Anterior cingulate cortex (tissue), 58 donors: ENCODE measurements around the gene OPRM1.

Experiments
- DNase-seq, 58 donors: peaks; one replicate each; lab custom pipeline; 2025; lab: John Stamatoyannopoulos, UW

OPRM1 gene

DNA sequence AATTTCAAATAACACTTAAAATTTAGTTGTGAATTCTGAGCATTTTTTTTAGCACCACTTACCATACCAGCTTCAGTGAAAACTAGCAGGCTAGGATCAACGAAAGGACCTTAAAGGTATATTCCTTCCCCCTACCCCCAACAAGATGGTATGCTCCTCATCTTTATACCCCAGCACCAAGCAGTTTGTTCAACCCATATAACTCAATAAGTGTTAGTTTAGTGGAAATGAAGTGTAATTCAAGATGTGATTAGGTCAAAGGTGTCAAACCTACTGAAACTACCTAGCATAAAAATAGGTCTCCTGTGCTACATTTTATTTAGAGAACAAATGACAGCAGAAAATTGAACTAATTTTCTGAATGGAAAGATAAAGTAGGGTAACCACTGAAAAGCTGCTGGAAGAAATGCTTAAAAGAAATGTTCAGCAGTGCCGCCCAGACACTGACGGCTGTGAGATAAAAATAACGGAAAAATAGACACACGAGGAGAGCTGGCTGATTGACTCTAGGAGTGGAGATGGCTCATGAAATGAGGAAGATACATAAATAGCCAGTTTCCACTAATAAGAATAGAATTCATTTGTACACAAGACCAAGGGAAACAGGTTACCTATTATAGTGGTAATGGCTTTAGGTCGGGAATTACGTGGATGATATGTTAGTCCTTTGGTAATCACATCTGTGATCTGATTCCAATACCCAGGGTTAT lies 222.8 kb downstream of the OPRM1 start:
- peak in 5 of 58 donors; percentile 5 to 56 (median 23) for DNase-seq

DNA sequence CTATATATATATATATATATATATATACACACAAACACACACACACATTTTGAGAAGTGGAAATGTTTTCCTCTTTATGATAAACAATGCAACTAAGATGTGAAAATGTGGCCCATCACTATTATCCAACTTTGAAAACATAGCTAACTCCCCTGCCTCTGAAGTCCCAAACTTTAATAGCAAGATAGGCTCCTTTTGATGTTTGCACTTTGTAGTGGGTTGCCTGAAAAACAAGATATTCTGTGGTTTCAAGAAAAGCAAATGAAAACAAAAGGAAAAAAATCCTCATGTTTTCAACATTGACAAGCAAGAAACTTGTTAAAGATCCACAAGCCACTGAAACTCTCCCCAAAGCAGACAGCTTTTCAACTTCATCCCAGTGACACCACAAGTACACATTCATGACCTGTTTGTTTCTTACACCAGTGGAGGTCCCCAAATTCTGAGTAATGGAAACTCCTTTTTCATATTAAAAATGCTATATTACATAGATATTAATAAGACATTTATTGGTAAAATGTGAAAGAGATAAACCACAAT lies 227.6 kb downstream of the OPRM1 start:
- no peak for DNase-seq

GRCh38 chr6:154267508-154268106 lies 228.6 kb downstream of the OPRM1 start:
- peak in 1 of 58 donors; percentile 14 for DNase-seq

DNA sequence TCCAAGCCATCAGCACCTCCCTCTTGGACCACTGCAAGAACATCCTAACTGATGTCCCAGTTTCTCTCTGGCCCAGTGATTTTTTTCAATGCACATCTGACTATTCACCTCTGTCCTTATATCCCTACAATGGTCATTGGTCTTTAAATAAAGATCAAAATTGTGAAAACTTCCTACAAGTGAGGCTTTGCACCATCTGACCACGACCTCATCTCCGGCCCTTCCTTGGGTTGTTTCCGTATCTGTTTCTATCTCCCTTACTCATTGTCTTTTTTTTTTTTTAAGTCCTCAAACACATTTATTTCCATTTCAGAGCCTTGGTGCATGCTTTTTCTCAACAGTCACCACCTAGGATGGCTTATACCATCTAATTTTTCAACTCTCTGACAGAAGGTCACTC lies 229.4 kb downstream of the OPRM1 start:
- no peak for DNase-seq

DNA sequence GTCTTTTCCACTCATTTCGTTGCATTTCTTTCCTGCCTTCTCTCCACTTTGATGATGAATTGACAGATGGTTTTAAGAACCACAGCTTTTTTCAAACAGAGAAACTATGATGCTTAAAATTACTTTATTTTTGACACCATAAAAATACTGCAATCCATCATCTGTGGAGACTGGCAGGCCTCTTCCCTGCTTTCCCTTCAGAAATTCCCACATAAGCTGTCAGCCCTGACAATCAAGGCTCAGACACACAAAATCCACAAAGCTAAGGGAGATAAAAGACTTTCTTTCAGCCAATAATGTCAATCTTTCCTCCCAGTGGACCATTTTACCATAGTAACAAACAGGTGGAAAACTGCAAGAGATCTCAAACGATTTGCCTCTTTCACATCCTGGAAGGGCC lies 235.1 kb downstream of the OPRM1 start:
- DNase-seq: no peak

- peak in 1 of 58 donors; percentile 16 for DNase-seq
Measured at GRCh38 chr6:154276810-154277628, 238.0 kb downstream of the OPRM1 start.

- DNase-seq: no peak
Measured at GRCh38 chr6:154277629-154278017, 238.6 kb downstream of the OPRM1 start.

- no peak for DNase-seq
Measured at GRCh38 chr6:154280521-154280920, 241.5 kb downstream of the OPRM1 start.

DNA sequence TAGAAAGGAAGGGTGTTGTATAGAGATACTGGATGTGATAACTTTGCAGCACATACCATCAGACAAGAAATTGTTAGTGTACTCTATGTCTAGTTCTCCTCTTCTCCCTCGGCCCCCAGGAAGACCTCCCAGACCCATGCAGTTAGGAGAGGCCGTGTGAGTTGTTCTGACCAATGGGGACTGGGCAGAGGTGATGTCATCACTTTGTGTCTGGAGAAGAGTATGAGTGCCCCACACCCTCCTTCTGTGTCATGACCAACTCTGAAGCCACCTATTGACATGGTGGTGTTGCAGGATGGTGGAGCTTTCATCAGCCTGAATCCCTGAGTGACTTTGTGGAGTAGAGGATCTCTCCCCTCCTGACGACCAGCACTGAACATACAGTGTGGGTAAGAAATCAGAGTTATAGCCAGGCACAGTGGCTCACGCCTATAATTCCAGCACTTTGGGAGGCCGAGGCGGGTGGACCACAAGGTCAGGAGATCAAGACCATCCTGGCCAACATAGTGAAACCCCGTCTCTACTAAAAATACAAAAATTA lies 245.3 kb downstream of the OPRM1 start:
- DNase-seq: no peak

DNA sequence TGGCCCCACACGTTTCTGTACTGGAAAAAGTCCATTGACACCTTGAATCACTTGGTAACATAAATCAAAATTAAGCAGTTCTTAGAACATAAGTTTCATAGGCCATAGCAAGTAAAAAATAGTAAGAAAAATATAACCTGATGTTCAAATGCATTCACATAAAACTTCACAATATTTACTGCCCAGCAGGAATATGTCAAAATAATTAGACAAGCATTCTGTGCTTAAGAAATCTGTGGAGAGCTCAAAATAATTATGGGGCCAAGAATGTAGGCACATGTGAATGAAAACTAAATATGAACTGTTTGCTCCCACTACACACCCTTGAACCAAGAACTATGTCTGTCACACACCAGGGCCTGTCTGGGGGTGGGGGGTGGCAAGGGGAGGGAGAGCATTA lies 246.8 kb downstream of the OPRM1 start:
- DNase-seq: no peak

DNA sequence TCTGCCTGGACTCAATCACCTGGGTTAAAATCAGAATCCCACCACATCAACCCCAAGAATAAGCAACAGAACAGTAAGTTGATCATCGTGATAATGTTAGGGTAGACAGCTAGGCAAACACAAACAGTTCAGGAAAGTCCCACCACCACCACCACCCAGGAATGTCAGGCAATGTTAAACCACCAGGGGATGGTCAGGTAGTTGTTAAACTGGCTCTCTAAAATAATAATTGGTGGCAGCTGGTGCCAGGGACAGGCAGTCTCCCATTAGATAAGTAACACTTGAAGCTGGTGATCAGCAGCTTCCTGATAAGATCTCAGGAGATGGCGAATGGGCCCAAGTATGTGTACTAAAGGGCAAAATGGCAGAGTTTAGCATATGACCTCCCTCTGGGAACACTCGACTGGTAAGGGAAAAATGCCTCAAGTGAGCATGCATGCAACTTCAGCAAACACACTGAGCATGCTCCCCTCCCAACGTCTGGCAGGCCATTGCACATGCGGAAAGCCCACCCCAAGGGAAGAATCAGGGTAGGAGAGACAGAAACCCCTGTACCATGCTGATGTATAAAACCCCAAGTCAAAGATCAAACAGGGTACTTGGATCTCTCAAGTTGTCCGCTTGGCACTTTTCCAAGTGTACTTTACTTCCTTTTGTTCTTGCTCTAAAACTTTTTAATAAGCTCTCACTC lies 250.9 kb downstream of the OPRM1 start:
- no peak for DNase-seq

GRCh38 chr6:154292066-154292465 lies 253.0 kb downstream of the OPRM1 start:
- no peak for DNase-seq

GRCh38 chr6:154292855-154293519 lies 253.9 kb downstream of the OPRM1 start:
- no peak for DNase-seq

DNA sequence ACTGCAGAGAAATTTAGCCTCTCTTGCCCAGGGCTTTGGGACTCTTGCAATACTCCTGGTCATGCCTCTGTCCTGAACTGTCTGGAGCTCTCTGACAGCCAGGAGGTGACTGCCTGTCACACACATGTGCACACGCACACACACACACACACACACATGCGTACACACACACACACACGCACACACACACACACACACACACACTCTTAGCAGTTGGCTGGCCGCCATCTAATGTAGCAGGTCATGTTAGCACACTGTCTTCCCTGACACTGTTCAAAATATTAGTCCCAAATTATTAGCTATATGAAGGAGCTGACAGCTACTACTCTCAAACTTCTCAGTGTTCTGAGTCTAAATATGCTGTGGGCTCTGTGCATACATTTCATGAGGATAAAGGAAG lies 256.7 kb downstream of the OPRM1 start:
- no peak for DNase-seq
